ENCODE measurements around the gene CNFN.

CNFN gene

DNA sequence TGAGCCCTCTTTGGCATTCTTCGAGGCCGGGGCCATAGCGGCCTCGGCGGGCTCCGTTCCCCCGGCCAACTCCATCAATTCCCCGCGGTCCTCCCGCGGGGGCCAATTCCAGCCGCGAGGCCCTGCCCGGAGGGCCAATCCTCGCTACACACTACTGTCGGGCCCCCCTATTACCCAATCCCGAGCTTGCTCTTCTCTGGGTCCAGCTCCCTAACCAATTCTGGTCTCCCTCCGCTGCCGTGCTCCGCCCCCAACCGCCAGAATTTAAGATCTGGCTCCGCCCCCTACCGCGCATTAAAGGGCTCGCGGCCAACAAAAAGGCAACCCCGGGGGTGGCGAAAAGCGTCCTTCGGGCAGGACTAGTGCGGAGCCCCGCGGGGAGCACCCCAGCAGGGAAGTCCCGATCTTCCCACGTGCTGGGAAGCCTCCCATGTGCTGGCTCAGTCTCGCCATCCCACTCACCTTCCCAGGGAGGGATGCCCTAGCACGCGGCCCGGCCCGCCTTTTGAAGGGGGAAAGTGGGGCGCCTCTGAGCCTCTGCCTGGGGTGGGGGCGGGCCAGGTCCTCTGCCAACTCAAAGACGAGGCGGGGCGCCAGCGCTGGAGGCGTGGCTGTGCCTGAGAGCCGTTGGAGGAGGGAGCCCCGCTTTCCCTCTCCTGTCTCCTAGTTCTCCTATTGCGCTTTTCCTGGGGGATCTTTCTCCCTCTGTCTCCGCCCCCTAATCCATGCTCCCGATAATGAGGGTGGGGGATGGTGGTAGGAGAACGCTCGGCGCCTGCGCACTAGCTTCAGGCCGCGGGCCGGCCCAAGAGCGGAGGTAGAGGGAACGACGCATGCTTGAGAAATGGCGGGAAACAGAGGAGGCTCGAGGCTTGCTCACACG is 33.6 kb upstream of the CNFN start:
- peak overlapping the region; percentile 76 to 95 for H3K4me3 ChIP-seq (ENCODE audit: low read depth in 1 of 2, low read length in 2 of 2)
- no peaks in the 10 kb centered on the region for H3K36me3 ChIP-seq (ENCODE audit: control insufficient read depth in 1 of 2, insufficient read depth in 2 of 2, low read length in 2 of 2)
- H3K9ac ChIP-seq (ENCODE audit: low read depth in 1 of 2, low read length in 2 of 2): peak overlapping the region; percentile 48 to 84
- H3K27me3 ChIP-seq (ENCODE audit: control insufficient read depth in 1 of 2, insufficient read depth in 2 of 2, low read length in 2 of 2): no peaks in the 10 kb centered on the region
- H3K27ac ChIP-seq (ENCODE audit: low read depth, low read length): no peak overlapping the region
- H3K9me3 ChIP-seq (ENCODE audit: control insufficient read depth in 1 of 2, low read length in 2 of 2): no peaks in the 10 kb centered on the region
- peaks cover 30 to 31% of the 10 kb centered on the region in 2 donors for H3K4me1 ChIP-seq (ENCODE audit: control insufficient read depth in 1 of 2, insufficient read depth in 2 of 2, low read length in 2 of 2)

DNA sequence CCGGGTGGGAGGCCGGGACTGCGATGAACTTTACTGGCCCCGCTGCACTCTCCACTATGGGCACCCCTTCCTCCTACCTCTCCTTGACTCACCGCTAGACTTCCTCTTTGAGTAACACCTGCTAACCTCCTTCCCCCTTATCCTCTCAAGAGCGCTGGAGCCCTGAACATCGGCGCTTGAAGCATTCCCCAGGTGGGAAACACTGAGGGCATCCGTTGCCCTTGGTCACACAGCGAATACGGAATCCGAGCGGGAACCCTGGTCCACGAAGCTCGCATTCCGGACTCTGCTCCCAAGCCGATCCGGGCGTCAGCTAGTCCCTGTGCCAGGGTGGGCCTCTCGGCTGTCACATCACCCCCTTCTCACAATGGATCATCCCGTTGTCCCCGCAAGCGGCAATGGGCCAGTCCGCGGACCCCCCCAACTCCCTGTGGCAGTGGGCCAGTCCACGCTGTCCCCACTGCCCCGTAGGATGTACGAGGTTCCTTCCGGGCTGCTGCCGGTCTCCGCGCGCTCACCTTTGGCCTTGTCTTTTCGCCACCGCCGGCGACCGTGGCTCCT is 32.9 kb upstream of the CNFN start:
- H3K9me3 ChIP-seq (ENCODE audit: control insufficient read depth in 1 of 2, low read length in 2 of 2): no peaks in the 10 kb centered on the region
- peaks cover 30 to 31% of the 10 kb centered on the region in 2 donors for H3K4me1 ChIP-seq (ENCODE audit: control insufficient read depth in 1 of 2, insufficient read depth in 2 of 2, low read length in 2 of 2)
- H3K27ac ChIP-seq (ENCODE audit: low read depth, low read length): no peak overlapping the region
- peak overlapping the region; percentile 37 to 84 for H3K9ac ChIP-seq (ENCODE audit: low read depth in 1 of 2, low read length in 2 of 2)
- H3K4me3 ChIP-seq (ENCODE audit: low read depth in 1 of 2, low read length in 2 of 2): peak overlapping the region; percentile 76 to 95
- H3K36me3 ChIP-seq (ENCODE audit: control insufficient read depth in 1 of 2, insufficient read depth in 2 of 2, low read length in 2 of 2): no peaks in the 10 kb centered on the region
- no peaks in the 10 kb centered on the region for H3K27me3 ChIP-seq (ENCODE audit: control insufficient read depth in 1 of 2, insufficient read depth in 2 of 2, low read length in 2 of 2)

DNA sequence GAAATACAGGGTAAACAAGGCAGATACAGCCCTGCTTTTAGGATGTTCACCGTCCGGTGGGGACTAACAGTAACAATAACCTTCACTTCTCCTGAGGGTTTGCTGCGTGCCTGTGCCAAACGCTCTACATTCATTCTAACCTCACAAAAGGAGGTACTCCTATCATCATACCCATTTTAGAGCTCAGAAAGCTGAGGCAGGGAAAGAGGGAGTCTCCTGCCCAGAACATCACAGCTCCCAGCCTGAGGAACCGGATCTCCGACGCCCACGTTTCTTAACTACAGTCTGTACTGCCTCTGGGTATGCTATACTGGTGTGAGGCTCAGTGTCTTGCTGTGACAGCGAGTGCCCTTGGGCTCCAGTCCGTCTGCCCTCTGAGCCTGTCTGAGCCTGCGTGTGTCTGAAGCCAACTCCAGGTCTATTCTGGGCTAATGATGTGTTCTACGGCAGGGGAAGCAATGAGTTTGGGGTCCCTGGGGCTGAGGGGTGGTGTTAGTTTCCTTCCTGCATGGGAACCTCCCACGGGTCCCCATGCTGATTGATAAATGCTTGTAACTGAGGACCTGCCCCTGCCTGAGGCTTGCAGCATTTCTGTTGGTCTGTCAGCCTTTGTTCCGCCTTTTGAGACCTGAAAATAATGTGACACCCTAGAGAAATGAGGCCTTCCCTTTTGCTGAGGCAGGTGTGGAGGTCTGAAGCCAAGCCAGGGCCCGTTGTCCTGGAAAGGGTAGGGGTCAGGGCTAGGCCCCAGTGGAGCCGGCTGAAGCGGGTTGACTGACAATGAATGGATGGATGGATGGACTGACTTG is 32.2 kb upstream of the CNFN start:
- H3K4me3 ChIP-seq (ENCODE audit: low read depth in 1 of 2, low read length in 2 of 2): peak overlapping the region; percentile 76 to 95
- H3K9me3 ChIP-seq (ENCODE audit: control insufficient read depth in 1 of 2, low read length in 2 of 2): no peaks in the 10 kb centered on the region
- H3K9ac ChIP-seq (ENCODE audit: low read depth in 1 of 2, low read length in 2 of 2): peak overlapping the region; percentile 37 to 84
- peaks cover 30 to 31% of the 10 kb centered on the region in 2 donors for H3K4me1 ChIP-seq (ENCODE audit: control insufficient read depth in 1 of 2, insufficient read depth in 2 of 2, low read length in 2 of 2)
- H3K27ac ChIP-seq (ENCODE audit: low read depth, low read length): peak overlapping the region; percentile 17
- no peaks in the 10 kb centered on the region for H3K36me3 ChIP-seq (ENCODE audit: control insufficient read depth in 1 of 2, insufficient read depth in 2 of 2, low read length in 2 of 2)
- no peaks in the 10 kb centered on the region for H3K27me3 ChIP-seq (ENCODE audit: control insufficient read depth in 1 of 2, insufficient read depth in 2 of 2, low read length in 2 of 2)

DNA sequence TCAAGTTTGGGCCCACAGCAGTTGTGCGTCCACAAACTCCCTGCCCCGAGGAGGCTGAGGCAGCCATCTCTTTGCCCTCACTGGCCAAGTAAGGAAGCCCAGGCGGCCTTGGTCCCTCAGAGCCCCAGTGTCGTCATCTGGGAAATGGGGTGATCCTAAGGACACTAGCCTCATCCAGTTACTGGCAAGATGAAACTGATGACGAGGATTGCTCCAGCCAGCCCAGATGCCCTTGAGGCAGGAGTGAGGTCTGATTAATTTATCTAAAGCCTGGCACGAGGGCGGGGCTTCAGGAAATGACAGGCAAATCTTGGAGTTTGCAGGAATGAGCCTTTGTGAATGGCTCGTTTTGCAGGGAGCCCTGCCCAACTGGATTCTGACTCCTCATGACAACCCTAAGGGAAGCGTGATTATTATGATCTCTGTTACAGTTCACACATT is 31.5 kb upstream of the CNFN start:
- Histone ChIP-seq H3K9me3 (ENCODE audit: control insufficient read depth in 1 of 2, low read length in 2 of 2) (no peaks in the 10 kb centered on the region), H3K4me3 (ENCODE audit: low read depth in 1 of 2, low read length in 2 of 2) (peak overlapping the region in 1 of 2 donors; percentile 76), H3K9ac (ENCODE audit: low read depth in 1 of 2, low read length in 2 of 2) (no peak overlapping the region), H3K36me3 (ENCODE audit: control insufficient read depth in 1 of 2, insufficient read depth in 2 of 2, low read length in 2 of 2) (no peaks in the 10 kb centered on the region), H3K4me1 (ENCODE audit: control insufficient read depth in 1 of 2, insufficient read depth in 2 of 2, low read length in 2 of 2) (peaks cover 30 to 31% of the 10 kb centered on the region in 2 donors), H3K27me3 (ENCODE audit: control insufficient read depth in 1 of 2, insufficient read depth in 2 of 2, low read length in 2 of 2) (no peaks in the 10 kb centered on the region), H3K27ac (ENCODE audit: low read depth, low read length) (no peak overlapping the region)

DNA sequence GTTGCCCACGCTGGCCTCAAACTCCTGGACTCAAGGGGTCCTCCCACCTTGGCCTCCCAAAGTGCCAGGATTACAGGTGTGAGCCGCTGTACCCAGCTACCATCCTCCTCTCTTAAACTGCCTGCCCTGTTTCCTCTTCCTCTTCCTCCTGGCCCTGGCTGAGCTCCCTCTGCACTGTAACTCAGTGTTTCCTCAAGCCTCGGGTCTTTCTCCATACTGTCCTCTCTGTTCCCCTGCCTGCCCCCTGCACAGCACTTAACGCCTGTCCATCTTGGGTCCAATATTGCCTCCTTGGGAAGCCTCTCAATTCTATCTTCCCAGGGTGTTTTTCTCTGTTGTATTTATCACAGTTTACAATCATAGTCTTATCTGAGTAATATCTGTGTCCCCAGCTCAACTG is 31.0 kb upstream of the CNFN start:
- H3K27ac ChIP-seq (ENCODE audit: low read depth, low read length): no peak overlapping the region
- H3K9ac ChIP-seq (ENCODE audit: low read depth in 1 of 2, low read length in 2 of 2): no peak overlapping the region
- peaks cover 30 to 31% of the 10 kb centered on the region in 2 donors for H3K4me1 ChIP-seq (ENCODE audit: control insufficient read depth in 1 of 2, insufficient read depth in 2 of 2, low read length in 2 of 2)
- no peaks in the 10 kb centered on the region for H3K9me3 ChIP-seq (ENCODE audit: control insufficient read depth in 1 of 2, low read length in 2 of 2)
- no peaks in the 10 kb centered on the region for H3K36me3 ChIP-seq (ENCODE audit: control insufficient read depth in 1 of 2, insufficient read depth in 2 of 2, low read length in 2 of 2)
- H3K4me3 ChIP-seq (ENCODE audit: low read depth in 1 of 2, low read length in 2 of 2): no peak overlapping the region
- H3K27me3 ChIP-seq (ENCODE audit: control insufficient read depth in 1 of 2, insufficient read depth in 2 of 2, low read length in 2 of 2): no peaks in the 10 kb centered on the region

DNA sequence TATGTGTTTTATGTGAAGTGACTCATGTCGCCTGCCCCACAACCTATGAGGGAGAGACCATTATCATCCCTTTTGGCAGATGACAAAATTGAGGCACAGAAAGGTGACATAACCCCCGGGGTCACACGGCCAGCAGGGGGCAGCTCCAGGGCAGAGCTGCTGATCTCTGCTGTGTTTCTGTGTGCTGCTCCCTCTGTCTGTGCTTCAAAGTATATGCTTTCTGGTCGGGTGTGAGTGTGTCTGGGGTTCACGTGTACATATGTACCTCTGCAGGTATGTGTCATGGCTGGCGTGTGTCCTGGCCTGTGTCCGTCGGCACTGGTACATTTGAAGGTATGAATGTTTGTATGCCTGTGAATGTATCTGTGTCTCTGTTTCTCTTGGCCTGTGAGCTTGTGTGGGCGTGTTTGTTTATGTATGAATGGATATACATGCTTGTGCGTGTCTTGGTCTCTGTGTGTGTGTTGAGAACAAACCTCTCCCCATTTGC is 30.0 kb upstream of the CNFN start:
- no peaks in the 10 kb centered on the region for H3K9me3 ChIP-seq (ENCODE audit: control insufficient read depth in 1 of 2, low read length in 2 of 2)
- H3K4me3 ChIP-seq (ENCODE audit: low read depth in 1 of 2, low read length in 2 of 2): no peak overlapping the region
- H3K36me3 ChIP-seq (ENCODE audit: control insufficient read depth in 1 of 2, insufficient read depth in 2 of 2, low read length in 2 of 2): no peaks in the 10 kb centered on the region
- H3K27ac ChIP-seq (ENCODE audit: low read depth, low read length): no peak overlapping the region
- no peak overlapping the region for H3K9ac ChIP-seq (ENCODE audit: low read depth in 1 of 2, low read length in 2 of 2)
- H3K27me3 ChIP-seq (ENCODE audit: control insufficient read depth in 1 of 2, insufficient read depth in 2 of 2, low read length in 2 of 2): no peaks in the 10 kb centered on the region
- H3K4me1 ChIP-seq (ENCODE audit: control insufficient read depth in 1 of 2, insufficient read depth in 2 of 2, low read length in 2 of 2): peaks cover 30 to 31% of the 10 kb centered on the region in 2 donors

DNA sequence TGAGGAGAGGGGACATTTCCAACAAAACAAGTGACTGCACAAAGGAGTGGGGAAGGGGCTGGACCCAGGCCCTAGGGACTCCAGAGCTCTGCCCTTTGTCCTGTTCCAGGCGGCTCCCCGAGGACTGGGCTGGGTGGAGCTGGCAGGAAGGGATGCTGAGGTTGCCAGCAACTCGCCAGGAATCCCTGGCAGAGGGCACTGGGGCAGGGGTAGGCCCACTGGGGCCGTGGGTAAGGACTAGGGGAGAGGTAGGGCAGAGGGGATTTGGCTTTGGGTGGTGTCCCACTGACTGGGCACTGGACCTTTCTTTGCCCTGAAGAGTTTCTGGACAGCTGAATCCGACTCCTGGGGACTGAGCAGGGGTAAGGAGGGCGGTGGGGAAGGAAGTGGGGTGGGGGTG is 29.2 kb upstream of the CNFN start:
- Histone ChIP-seq H3K27me3 (ENCODE audit: control insufficient read depth in 1 of 2, insufficient read depth in 2 of 2, low read length in 2 of 2) (no peaks in the 10 kb centered on the region), H3K9me3 (ENCODE audit: control insufficient read depth in 1 of 2, low read length in 2 of 2) (no peaks in the 10 kb centered on the region), H3K4me3 (ENCODE audit: low read depth in 1 of 2, low read length in 2 of 2) (no peak overlapping the region), H3K4me1 (ENCODE audit: control insufficient read depth in 1 of 2, insufficient read depth in 2 of 2, low read length in 2 of 2) (peaks cover 28 to 31% of the 10 kb centered on the region in 2 donors), H3K27ac (ENCODE audit: low read depth, low read length) (no peak overlapping the region), H3K36me3 (ENCODE audit: control insufficient read depth in 1 of 2, insufficient read depth in 2 of 2, low read length in 2 of 2) (no peaks in the 10 kb centered on the region), H3K9ac (ENCODE audit: low read depth in 1 of 2, low read length in 2 of 2) (no peak overlapping the region)

DNA sequence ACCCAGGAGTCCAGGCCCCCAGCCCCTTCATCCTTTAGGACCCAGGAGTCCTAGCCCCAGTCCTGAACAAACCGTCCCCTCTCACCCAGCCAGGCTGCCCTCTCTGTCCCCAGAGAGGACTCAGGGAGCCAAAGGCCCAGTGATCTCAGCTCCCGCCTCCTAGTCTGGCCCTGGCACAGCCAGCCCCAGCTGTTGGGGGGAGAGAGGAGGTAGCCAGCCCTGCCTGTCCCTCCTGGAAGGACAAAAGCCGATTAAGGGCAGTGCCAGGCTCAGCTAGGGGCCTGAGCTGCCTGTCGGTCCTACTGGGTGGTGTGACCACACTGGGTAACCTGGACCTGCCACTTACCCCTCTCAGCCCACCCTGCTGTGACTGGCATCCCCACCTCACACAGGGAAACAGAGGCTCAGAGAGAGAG is 22.6 kb upstream of the CNFN start:
- Histone ChIP-seq H3K4me3 (ENCODE audit: low read depth in 1 of 2, low read length in 2 of 2) (no peak overlapping the region), H3K4me1 (ENCODE audit: control insufficient read depth in 1 of 2, insufficient read depth in 2 of 2, low read length in 2 of 2) (peaks cover 3 to 4% of the 10 kb centered on the region in 2 donors), H3K36me3 (ENCODE audit: control insufficient read depth in 1 of 2, insufficient read depth in 2 of 2, low read length in 2 of 2) (peaks cover 0 to 6% of the 10 kb centered on the region in 2 donors), H3K9me3 (ENCODE audit: control insufficient read depth in 1 of 2, low read length in 2 of 2) (no peaks in the 10 kb centered on the region), H3K9ac (ENCODE audit: low read depth in 1 of 2, low read length in 2 of 2) (no peak overlapping the region), H3K27me3 (ENCODE audit: control insufficient read depth in 1 of 2, insufficient read depth in 2 of 2, low read length in 2 of 2) (no peaks in the 10 kb centered on the region), H3K27ac (ENCODE audit: low read depth, low read length) (no peak overlapping the region)

DNA sequence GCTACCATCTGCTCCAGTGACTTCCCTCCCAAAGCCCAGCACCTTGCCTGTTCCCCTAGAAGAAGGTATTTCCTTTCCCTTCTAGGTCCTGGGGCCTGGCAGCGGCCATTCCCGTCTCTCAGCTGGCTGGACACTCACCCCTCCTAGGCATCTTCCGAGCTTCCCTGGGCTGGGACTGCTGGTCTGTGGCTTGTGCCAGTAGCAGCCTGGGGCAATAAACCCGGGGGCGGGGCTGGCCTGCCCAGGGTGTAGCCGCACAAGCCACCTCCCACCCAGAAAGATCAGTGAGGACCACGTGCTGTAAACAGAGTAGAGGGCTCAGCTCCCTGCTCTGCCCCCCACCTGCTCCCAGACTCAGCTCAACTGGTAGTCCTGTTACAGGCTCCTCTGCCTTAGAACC is 22.1 kb upstream of the CNFN start:
- H3K36me3 ChIP-seq (ENCODE audit: control insufficient read depth in 1 of 2, insufficient read depth in 2 of 2, low read length in 2 of 2): peaks cover 0 to 10% of the 10 kb centered on the region in 2 donors
- H3K9me3 ChIP-seq (ENCODE audit: control insufficient read depth in 1 of 2, low read length in 2 of 2): no peaks in the 10 kb centered on the region
- no peak overlapping the region for H3K27ac ChIP-seq (ENCODE audit: low read depth, low read length)
- no peak overlapping the region for H3K9ac ChIP-seq (ENCODE audit: low read depth in 1 of 2, low read length in 2 of 2)
- peaks cover 3 to 4% of the 10 kb centered on the region in 2 donors for H3K4me1 ChIP-seq (ENCODE audit: control insufficient read depth in 1 of 2, insufficient read depth in 2 of 2, low read length in 2 of 2)
- no peaks in the 10 kb centered on the region for H3K27me3 ChIP-seq (ENCODE audit: control insufficient read depth in 1 of 2, insufficient read depth in 2 of 2, low read length in 2 of 2)
- H3K4me3 ChIP-seq (ENCODE audit: low read depth in 1 of 2, low read length in 2 of 2): no peak overlapping the region

Data from duodenal mucosa (tissue), 2 donors.